SK-N-SH treated with all-trans-retinoic acid at 6 μM for 48 hours (cell line): ENCODE results near the gene AUH.
"Not testable (repeated sequence)": the region's sequence is repeated elsewhere in the genome, so short reads cannot be mapped to it uniquely, and the experiment has no call there.

ENCODE experiments used
- ATAC-seq: fragments of 200-7000 bp; cut with Tn5 transposase; 3 replicates; pipeline ENCODE4 v1.9.1; 2020; ENCODE audit warnings: mild to moderate bottlenecking, moderate library complexity
- ARNTL ChIP-seq: fragments of 450-650 bp; formaldehyde crosslinking; IDR thresholded peaks from 2 replicates; pipeline ENCODE4 v1.5.0; 2020; ENCODE audit warnings: low read depth, mild to moderate bottlenecking, moderate library complexity, borderline replicate concordance
- BACH2 ChIP-seq: fragments of 250-450 bp; sonication (Bioruptor Pico); IDR thresholded peaks from 2 replicates; pipeline ENCODE4 v1.9.0; 2021; ENCODE audit warnings: mild to moderate bottlenecking, borderline replicate concordance
- CSDC2 ChIP-seq: fragments of 250-450 bp; sonication (Bioruptor Pico); IDR thresholded peaks from 2 replicates; pipeline ENCODE4 v1.5.0; 2020; ENCODE audit warnings: mild to moderate bottlenecking, moderate library complexity
- ESRRG ChIP-seq: fragments of 250-450 bp; sonication (Bioruptor Pico); IDR thresholded peaks from 2 replicates; pipeline ENCODE4 v1.6.1; 2021; ENCODE audit warnings: mild to moderate bottlenecking
- GLIS3 ChIP-seq: fragments of 250-450 bp; sonication (Bioruptor Pico); IDR thresholded peaks from 2 replicates; pipeline ENCODE4 v1.5.0; 2020; ENCODE audit warnings: mild to moderate bottlenecking, moderate library complexity
- ISL1 ChIP-seq: fragments of 250-450 bp; sonication (Bioruptor Pico); IDR thresholded peaks from 2 replicates; pipeline ENCODE4 v2.1.2; 2022; ENCODE audit warnings: mild to moderate bottlenecking, moderate library complexity
- OSR1 ChIP-seq: fragments of 250-450 bp; sonication (Bioruptor Pico); IDR thresholded peaks from 2 replicates; pipeline ENCODE4 v1.8.0; 2022; ENCODE audit warnings: moderate library complexity, mild to moderate bottlenecking, inconsistent platforms
- PPARA ChIP-seq: fragments of 250-450 bp; sonication (Bioruptor Pico); IDR thresholded peaks from 2 replicates; pipeline ENCODE4 v1.5.0; 2020; ENCODE audit warnings: mild to moderate bottlenecking, borderline replicate concordance
- RARB ChIP-seq: fragments of 250-450 bp; sonication (Bioruptor Pico); IDR thresholded peaks from 2 replicates; pipeline ENCODE4 v1.8.0; 2021; ENCODE audit warnings: mild to moderate bottlenecking, moderate library complexity
- SNAI2 ChIP-seq: fragments of 250-450 bp; sonication (Bioruptor Pico); IDR thresholded peaks from 2 replicates; pipeline ENCODE4 v1.5.0; 2020; ENCODE audit warnings: mild to moderate bottlenecking, moderate library complexity
- TOX ChIP-seq: fragments of 250-450 bp; sonication (Bioruptor Pico); IDR thresholded peaks from 2 replicates; pipeline ENCODE4 v1.8.0; 2021; ENCODE audit warnings: mild to moderate bottlenecking, moderate library complexity, borderline replicate concordance
- TSHZ2 ChIP-seq: fragments of 250-450 bp; sonication (Bioruptor Pico); IDR thresholded peaks from 2 replicates; pipeline ENCODE4 v1.5.0; 2020; ENCODE audit warnings: mild to moderate bottlenecking, moderate library complexity
- ZC3H10 ChIP-seq: fragments of 250-450 bp; sonication (Bioruptor Pico); IDR thresholded peaks from 2 replicates; pipeline ENCODE4 v1.5.1; 2021; ENCODE audit warnings: mild to moderate bottlenecking, moderate library complexity
- ZFP3 ChIP-seq: fragments of 250-450 bp; sonication (Bioruptor Pico); IDR thresholded peaks from 2 replicates; pipeline ENCODE4 v1.5.0; 2020; ENCODE audit warnings: mild to moderate bottlenecking, moderate library complexity
- ZNF565 ChIP-seq: fragments of 450-650 bp; formaldehyde crosslinking; conservative IDR thresholded peaks from 2 replicates; pipeline ENCODE4 v1.5.0; 2020; ENCODE audit warnings: low read depth, mild to moderate bottlenecking, moderate library complexity
- ZNF70 ChIP-seq: fragments of 450-650 bp; formaldehyde crosslinking; IDR thresholded peaks from 2 replicates; pipeline ENCODE4 v1.5.0; 2020; ENCODE audit warnings: mild to moderate bottlenecking, moderate library complexity
- ZNF8 ChIP-seq: fragments of 450-650 bp; formaldehyde crosslinking; IDR thresholded peaks from 2 replicates; pipeline ENCODE4 v1.5.0; 2020; ENCODE audit warnings: mild to moderate bottlenecking, moderate library complexity
- TF ChIP-seq, protein P1 (sequence below): fragments of 250-450 bp; sonication (Bioruptor Pico); IDR thresholded peaks from 2 replicates; pipeline ENCODE4 v1.8.0; 2021; ENCODE audit warnings: low read depth, mild to moderate bottlenecking, moderate library complexity, borderline replicate concordance
- TF ChIP-seq, protein P2 (sequence below): fragments of 250-450 bp; sonication (Bioruptor Pico); IDR thresholded peaks from 2 replicates; pipeline ENCODE4 v1.5.1; 2021; ENCODE audit warnings: mild to moderate bottlenecking, moderate library complexity
- TF ChIP-seq, protein P3 (sequence below): fragments of 250-450 bp; sonication (Bioruptor Pico); IDR thresholded peaks from 2 replicates; pipeline ENCODE4 v1.5.1; 2020; ENCODE audit warnings: low read depth, mild to moderate bottlenecking, moderate library complexity

AUH gene

GRCh38 chr9:91391412-91391811 is 29.7 kb upstream of the AUH start (continued):
- TF ChIP-seq, protein P1, sequence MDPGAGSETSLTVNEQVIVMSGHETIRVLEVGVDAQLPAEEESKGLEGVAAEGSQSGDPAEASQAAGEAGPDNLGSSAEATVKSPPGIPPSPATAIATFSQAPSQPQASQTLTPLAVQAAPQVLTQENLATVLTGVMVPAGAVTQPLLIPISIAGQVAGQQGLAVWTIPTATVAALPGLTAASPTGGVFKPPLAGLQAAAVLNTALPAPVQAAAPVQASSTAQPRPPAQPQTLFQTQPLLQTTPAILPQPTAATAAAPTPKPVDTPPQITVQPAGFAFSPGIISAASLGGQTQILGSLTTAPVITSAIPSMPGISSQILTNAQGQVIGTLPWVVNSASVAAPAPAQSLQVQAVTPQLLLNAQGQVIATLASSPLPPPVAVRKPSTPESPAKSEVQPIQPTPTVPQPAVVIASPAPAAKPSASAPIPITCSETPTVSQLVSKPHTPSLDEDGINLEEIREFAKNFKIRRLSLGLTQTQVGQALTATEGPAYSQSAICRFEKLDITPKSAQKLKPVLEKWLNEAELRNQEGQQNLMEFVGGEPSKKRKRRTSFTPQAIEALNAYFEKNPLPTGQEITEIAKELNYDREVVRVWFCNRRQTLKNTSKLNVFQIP (CRISPR knock-in tag), result no peak
- TF ChIP-seq ARNTL (CRISPR knock-in tag) (no peak), GLIS3 (CRISPR knock-in tag) (no peak), BACH2 (CRISPR knock-in tag) (no peak), ZFP3 (CRISPR knock-in tag) (no peak)

GRCh38 chr9:91389686-91390085 is 28.0 kb upstream of the AUH start:
- ATAC-seq, result not testable (repeated sequence)

DNA sequence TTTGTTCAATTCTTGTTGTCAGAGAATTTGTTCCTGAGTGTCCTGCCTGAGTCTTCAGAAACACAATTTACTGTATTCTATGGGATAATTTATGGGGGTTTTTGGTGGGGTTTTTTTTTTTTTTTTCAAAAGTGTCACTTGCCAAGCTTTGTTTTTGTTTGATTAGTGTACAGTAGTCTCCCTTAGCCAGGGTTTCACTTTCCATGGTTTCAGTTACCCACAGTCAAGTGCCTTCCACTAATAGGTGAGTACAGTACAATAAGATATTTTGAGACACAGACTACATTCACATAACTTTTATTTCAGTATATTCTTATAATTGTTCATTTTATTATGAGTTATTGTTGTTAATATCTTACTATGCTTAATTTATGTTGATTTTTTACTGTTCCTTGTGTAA is 25.0 kb upstream of the AUH start:
- TF ChIP-seq, protein P2, sequence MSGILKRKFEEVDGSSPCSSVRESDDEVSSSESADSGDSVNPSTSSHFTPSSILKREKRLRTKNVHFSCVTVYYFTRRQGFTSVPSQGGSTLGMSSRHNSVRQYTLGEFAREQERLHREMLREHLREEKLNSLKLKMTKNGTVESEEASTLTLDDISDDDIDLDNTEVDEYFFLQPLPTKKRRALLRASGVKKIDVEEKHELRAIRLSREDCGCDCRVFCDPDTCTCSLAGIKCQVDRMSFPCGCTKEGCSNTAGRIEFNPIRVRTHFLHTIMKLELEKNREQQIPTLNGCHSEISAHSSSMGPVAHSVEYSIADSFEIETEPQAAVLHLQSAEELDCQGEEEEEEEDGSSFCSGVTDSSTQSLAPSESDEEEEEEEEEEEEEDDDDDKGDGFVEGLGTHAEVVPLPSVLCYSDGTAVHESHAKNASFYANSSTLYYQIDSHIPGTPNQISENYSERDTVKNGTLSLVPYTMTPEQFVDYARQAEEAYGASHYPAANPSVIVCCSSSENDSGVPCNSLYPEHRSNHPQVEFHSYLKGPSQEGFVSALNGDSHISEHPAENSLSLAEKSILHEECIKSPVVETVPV (CRISPR knock-in tag), result no peak
- no peak for TF ChIP-seq ISL1 (CRISPR knock-in tag)
- no peak for TF ChIP-seq ARNTL (CRISPR knock-in tag)
- no peak for TF ChIP-seq GLIS3 (CRISPR knock-in tag)
- TF ChIP-seq OSR1 (CRISPR knock-in tag), result no peak
- TF ChIP-seq, protein P1 (CRISPR knock-in tag), result no peak
- TF ChIP-seq, protein P3, sequence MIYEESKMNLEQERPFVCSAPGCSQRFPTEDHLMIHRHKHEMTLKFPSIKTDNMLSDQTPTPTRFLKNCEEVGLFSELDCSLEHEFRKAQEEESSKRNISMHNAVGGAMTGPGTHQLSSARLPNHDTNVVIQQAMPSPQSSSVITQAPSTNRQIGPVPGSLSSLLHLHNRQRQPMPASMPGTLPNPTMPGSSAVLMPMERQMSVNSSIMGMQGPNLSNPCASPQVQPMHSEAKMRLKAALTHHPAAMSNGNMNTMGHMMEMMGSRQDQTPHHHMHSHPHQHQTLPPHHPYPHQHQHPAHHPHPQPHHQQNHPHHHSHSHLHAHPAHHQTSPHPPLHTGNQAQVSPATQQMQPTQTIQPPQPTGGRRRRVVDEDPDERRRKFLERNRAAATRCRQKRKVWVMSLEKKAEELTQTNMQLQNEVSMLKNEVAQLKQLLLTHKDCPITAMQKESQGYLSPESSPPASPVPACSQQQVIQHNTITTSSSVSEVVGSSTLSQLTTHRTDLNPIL, result no peak
- no peak for TF ChIP-seq ESRRG
- no peak for TF ChIP-seq ZNF70
- no peak for TF ChIP-seq RARB (CRISPR knock-in tag)
- no peak for TF ChIP-seq ZC3H10
- TF ChIP-seq TOX (CRISPR knock-in tag), result no peak
- no peak for TF ChIP-seq ZFP3 (CRISPR knock-in tag)
- no peak for ATAC-seq

- no peak for ATAC-seq
- TF ChIP-seq TSHZ2 (no peak), ESRRG (no peak), ZC3H10 (no peak), TOX (CRISPR knock-in tag) (no peak), SNAI2 (CRISPR knock-in tag) (no peak), BACH2 (CRISPR knock-in tag) (no peak), RARB (CRISPR knock-in tag) (no peak), CSDC2 (CRISPR knock-in tag) (no peak), ARNTL (CRISPR knock-in tag) (no peak), ZNF70 (no peak), PPARA (CRISPR knock-in tag) (no peak), ZNF8 (CRISPR knock-in tag) (no peak), OSR1 (CRISPR knock-in tag) (no peak), GLIS3 (CRISPR knock-in tag) (no peak), ZNF565 (CRISPR knock-in tag) (no peak)
- TF ChIP-seq, protein P3, result no peak
- TF ChIP-seq, protein P2 (CRISPR knock-in tag), result no peak
- TF ChIP-seq, all 23 proteins: peak for 0
Observed at GRCh38 chr9:91384954-91385353, 23.2 kb upstream of the AUH start.
